ENCODE data around the gene PSMB5.
A peak's percentile ranks its signal among the peaks of the same experiment; 100 is the strongest.
"Not testable (repeated sequence)": the region's sequence is repeated elsewhere in the genome, so short reads cannot be mapped to it uniquely, and the experiment has no call there.

The PSMB5 gene

GRCh38 chr14:23043145-23043544 lies 8.4 kb upstream of the PSMB5 start:
- no peak for DNase-seq

DNA sequence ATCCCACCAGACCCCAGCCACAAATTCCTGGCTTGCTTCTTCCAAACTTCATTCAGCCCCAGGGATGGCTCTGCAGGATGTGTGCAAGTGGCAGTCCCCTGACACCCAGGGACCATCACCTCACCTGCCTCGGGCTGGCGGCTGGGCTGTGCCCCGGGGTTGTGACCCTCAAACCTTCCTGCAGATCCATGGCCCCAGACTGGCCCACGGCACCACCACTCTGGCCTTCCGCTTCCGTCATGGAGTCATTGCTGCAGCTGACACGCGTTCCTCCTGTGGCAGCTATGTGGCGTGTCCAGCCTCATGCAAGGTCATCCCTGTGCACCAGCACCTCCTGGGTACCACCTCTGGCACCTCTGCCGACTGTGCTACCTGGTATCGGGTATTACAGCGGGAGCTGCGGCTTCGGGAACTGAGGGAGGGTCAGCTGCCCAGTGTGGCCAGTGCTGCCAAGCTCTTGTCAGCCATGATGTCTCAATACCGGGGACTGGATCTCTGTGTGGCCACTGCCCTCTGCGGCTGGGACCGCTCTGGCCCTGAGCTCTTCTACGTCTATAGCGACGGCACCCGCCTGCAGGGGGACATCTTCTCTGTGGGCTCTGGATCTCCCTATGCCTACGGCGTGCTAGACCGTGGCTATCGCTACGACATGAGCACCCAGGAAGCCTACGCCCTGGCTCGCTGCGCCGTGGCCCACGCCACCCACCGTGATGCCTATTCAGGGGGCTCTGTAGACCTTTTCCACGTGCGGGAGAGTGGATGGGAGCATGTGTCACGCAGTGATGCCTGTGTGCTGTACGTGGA lies 7.7 kb upstream of the PSMB5 start, which contains the start of gene PSMB11:
PSMB11 (plus strand) TSS at position 51 of the 804 bp plus-strand sequence; CDS start at position 65, 14 bp downstream.
- DNase-seq: no peak

GRCh38 chr14:23041729-23042128 lies 7.0 kb upstream of the PSMB5 start:
- DNase-seq: no peak

- DNase-seq: no peak
These were observed 5.4 kb upstream of the PSMB5 start for GRCh38 chr14:23040100-23040499.

DNA sequence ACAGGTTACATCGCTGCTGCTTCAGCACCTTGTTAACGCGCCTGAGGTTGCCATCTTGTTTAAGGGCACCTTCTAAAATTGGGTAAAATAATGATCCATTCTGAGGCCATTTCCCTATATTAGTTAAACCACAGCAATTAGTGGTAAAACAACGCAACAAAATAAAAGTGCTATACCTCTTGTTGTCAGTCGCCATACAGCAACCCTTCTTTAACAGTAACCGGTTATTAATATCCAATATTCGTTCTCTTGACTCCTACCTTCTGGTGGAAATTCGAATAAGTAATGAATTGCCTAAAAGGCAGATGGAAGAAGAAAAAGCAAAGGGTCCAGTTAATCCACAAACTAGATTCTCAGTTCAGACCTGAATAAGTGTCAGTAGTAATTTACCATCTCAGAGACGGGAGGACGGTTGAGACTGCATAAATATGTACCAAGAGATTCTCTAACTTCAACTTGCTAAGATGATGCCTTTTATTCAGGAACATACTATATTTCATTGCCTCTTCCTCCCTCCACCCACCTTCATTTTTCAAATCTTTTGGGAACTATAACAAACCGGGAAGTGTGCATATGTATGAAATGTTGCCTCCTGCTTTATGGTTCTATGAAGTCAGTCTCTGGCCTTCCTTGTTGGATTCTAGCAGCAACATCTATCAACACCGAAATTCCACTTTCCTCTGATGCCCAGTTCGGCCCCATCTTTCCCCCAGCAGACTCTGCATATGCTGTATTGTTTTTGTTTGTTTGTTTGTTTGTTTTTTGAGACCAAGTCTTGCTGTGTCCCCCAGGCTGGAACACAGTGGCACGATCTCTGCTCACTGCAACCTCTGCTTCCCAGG lies 824 bp upstream of the PSMB5 start:
- DNase-seq: no peak

GRCh38 chr14:23033801-23034497 lies 751 bp downstream of the PSMB5 start:
- no peak for DNase-seq

DNA sequence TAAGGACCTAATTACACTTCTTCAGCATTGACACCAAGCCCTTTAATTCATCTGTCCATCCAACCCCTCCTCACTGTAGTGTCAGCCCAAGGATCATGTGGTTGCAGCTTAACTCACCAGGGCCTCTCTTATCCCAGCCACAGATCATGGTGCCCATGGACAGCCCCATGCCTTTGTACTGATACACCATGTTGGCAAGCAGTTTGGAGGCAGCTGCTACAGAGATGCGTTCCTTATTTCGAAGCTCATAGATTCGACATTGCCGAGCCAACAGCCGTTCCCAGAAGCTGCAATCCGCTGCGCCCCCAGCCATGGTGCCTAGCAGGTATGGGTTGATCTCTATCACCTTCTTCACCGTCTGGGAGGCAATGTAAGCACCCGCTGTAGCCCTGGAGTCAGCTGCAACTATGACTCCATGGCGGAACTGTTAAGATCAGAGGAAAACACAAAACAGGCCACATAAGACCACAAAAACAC lies 1.4 kb downstream of the PSMB5 start:
- DNase-seq: no peak

GRCh38 chr14:23030936-23031335 lies 3.8 kb downstream of the PSMB5 start:
- DNase-seq: no peak

GRCh38 chr14:23028799-23029198 lies 5.9 kb downstream of the PSMB5 start:
- DNase-seq: peak; percentile 49

DNA sequence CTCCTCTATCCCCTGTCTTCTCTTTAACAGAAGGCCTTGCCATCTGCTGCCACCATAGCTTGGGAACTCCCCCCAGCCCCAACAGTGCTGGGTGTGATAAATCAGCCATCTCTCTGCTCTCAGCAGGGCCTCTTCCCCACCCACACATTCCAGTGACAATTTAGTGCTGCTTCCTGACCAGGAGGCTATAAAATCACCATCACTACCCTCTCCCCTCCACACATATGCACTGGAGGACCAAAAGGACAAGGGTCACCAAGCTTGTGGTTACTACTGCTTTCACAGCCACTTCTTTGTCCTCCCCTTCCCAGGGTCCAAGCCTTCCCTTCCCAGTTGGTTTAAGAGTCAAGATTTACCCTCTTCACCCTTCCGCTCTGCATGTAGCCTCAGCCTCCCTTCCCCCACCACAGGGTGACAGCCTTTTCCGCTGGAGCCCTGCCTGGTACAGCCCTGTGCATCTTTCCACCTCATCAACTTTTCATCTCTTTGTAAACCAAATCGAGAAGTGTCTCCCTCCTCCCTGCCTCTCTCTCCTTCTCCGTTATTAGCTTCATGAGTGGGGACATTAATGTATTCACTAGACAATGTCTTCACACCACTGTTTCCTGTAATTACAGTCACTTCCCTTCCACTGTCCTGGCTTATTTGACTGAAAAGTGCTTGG lies 9.4 kb downstream of the PSMB5 start:
- no peak for DNase-seq

DNA sequence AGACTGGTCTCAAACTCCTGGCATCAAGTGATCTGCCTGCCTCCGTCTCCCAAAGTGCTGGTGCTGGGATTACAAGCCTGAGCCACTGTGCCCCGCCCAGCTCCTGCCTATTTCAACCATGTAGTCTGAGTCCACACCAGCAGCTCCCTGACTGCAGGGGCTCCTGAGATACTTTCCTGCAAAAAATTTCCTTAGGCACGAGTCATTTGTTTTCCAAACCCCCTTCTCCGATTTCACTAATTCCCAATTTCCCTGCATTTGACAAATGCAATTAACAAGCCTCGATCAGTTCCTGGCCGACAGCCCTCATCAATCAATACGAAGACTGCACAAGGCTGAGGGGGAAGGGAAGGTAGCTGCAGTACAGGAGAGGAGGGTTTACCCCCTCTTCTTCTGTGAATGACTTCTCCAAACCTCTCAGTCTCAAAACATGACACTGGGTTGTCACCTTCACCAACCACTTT lies 10.1 kb downstream of the PSMB5 start:
- no peak for DNase-seq

DNA sequence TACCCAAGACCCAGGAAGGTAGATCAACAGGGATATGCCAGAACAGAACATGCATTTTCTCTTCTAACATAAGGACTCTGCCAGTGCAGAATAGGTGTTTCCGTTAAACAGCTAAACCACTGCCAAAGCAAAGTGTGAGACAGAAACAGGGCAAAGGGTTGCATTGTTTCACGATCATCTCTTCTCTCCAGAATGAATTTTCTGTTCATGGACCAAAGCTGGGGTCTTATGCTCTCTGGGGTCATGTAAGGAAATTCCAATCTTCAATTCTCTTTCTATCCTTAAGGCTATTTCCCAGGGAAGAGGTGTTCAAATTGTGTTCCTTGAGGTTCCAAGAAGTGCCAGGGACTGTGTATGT lies 10.9 kb downstream of the PSMB5 start:
- no peak for DNase-seq

DNA sequence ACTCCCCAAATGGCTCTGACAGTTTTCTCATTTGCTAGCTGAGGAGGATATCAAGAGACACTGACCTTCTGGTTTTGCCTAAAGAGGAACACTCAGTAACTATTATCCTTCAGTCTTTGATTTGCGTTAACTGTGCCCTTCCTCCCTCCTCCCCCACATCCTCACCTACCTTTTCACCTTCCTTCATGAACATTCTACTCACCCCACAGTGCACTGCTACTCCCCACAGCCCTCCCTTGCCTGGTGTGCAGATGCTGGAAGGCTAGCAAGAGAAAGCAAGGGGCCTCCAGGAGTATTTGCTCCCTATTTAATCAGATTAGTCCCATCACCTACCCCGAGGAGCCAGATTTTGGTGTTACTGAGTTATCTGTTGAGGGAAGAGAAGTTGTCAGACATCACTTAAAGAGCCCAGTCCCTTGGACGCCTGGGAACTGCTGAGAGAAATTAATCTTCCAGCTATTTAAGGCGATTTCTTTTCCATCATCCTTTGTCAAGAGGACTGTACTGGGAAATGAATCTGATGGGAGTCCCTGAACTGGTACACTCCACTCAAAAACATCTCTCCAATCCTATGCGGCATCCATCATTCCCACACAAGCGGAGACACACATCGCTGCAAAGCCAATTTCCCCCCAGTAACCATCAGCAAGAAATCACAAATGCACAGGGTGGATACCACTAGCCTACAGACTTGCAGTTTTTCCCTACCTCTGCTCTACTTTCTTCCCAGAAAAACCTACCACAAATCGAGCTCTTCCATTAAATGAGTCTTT lies 11.5 kb downstream of the PSMB5 start:
- no peak for DNase-seq

GRCh38 chr14:23021889-23022442 lies 12.7 kb downstream of the PSMB5 start:
- DNase-seq: no peak

DNA sequence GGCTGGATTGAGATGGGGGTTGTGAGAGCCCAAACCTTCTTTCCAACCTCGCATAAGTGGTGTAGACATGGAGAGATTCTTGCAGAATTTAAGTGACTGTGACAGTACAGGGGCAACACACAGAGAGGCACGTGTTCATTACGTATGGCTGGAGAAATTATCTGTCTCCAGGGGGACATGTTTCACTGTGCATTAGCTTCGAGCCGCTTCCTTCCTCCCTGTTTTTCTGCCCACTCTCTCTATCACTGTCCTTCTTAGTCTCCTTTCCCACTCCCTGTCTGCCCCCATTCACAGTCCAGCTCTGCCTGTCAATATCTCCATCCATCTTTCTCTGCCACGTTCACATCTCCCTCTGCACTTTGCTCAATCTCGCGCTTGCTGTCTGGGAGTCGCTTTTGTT lies 13.3 kb downstream of the PSMB5 start:
- no peak for DNase-seq

GRCh38 chr14:23020143-23021128 lies 14.3 kb downstream of the PSMB5 start:
- DNase-seq: no peak

GRCh38 chr14:23018107-23018506 lies 16.6 kb downstream of the PSMB5 start:
- no peak for DNase-seq

DNA sequence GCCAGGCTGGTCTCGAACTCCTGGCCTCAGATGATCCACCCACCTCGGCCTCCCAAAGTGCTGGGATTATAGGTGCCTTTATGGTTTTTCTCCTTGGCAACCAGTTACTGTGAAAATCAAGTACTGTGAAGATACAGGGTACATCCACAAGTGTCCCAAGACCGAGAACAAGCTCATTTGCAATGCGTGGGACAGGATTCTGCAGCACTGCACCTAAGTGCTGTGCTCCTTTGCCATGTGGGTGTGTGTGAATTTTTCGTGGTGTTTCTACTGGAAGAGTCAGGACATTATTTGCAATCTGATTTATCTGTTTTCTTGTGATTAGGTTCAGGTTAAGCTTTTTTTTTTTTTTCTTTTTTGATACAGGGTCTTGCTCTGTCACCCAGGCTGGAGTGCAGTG lies 17.6 kb downstream of the PSMB5 start:
- DNase-seq: no peak

DNA sequence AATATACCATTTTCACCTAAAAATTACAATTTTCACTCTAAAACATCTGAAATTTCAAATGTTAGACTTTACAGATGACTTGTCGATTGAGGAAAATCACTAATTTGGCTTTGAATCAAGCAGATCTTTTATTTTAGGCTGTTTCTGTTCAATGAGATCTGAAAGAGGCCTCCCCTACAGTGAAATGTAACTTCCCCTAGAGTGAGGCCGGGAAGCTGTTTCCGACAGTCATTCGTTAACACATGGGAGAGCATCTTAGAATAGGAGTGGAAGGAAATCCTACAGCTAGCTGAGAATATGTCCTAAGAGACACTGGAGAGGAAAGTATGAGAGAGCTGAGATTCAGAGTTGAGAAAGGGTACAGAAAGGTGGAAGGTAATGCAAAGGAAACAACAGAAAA lies 19.1 kb downstream of the PSMB5 start:
- no peak for DNase-seq

GRCh38 chr14:23013749-23014054 lies 21.0 kb downstream of the PSMB5 start:
- DNase-seq: not testable (repeated sequence)
